Measurements from ENCODE around the gene BAZ2B. TPM values are rescaled to one million over a fixed set of nuclear protein-coding genes. Genes with fewer than 3 reads are reported as not detected.

BAZ2B gene
- total and polyA plus RNA-seq, 2 donors (not counting 3 experiments of a cell fraction or from before 2014, with no cell fraction given) = 22.1 to 73.8 TPM

DNA sequence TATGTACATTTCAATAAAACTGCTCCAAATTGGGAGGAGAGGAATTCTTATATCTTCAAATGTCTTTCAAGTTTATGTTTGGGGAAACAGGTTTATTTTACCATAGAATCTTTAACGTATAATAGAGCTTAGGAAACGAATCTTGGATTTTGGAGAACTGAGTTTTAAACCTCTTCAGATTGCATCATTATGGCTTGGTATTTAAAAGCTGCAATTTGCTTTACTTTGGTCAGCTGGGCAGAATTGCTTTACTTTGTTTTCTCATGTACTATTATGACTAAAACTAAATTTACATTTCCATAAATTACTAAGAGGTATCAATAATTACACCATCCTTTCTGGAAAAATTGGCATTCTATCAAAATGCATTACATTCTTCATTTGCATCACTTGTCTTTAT is 54.6 kb downstream of the BAZ2B start:
- H3K9me1 ChIP-seq (replicated peaks; ENCODE audit: control insufficient read depth, extremely low read depth, insufficient read depth, low read length) = no peaks in the 10 kb centered on the region
- no peaks in the 10 kb centered on the region for H3K36me3 ChIP-seq (ENCODE audit: control insufficient read depth in 2 of 2, extremely low read depth in 1 of 2, insufficient read depth in 2 of 2, low read length in 2 of 2)
- H3K9me3 ChIP-seq (replicated peaks; ENCODE audit: control insufficient read depth, insufficient read depth, low read length) = no peaks in the 10 kb centered on the region
- peaks cover 4% of the 10 kb centered on the region for H3K79me2 ChIP-seq (ENCODE audit: control insufficient read depth, insufficient read depth, low read length)
- no peak overlapping the region for H3K9ac ChIP-seq (replicated peaks; ENCODE audit: extremely low read depth, insufficient read depth, low read length)
- H3K4me1 ChIP-seq (ENCODE audit: control insufficient read depth, extremely low read depth, insufficient read depth, low read length) = no peaks in the 10 kb centered on the region
- no peak overlapping the region for H3K4me3 ChIP-seq (replicated peaks in 1 of 3; ENCODE audit: insufficient read depth in 1 of 3, low read depth in 1 of 3, low read length in 3 of 3)
- ChIA-PET POLR2A (no interaction called here), CTCF (interaction anchor here (1.1 to 1.2 kb wide), 2 partner anchors 16 to 115 kb away, joined by 3 to 4 read pairs; no protein-coding TSS in a partner anchor)
- no peak overlapping the region for H2AFZ ChIP-seq (ENCODE audit: low read depth, low read length)
- DNase-seq (ENCODE audit: low read depth, low spot score) (no peak), FAIRE-seq (no peak)
- BruUV-seq (replicated peaks) = no TSS peak
- no peak overlapping the region for H3K4me2 ChIP-seq (ENCODE audit: insufficient read depth, low read length)
- no peaks in the 10 kb centered on the region for H3K27me3 ChIP-seq (ENCODE audit: control insufficient read depth in 2 of 2, insufficient read depth in 2 of 2, low read length in 2 of 2)
- peaks cover 2% of the 10 kb centered on the region for H4K20me1 ChIP-seq (replicated peaks; ENCODE audit: control insufficient read depth, extremely low read depth, insufficient read depth, low read length)
- dilution Hi-C loops (cut with MboI; ENCODE audit: extremely low pct_ligation_motif_present, low sequenced_read_pairs) = no loop called here
- TF ChIP-seq MYC (IDR thresholded peaks at IDR 0.05; ENCODE audit: low read depth, low read length) (no peak), FOS (IDR thresholded peaks at IDR 0.05; ENCODE audit: borderline replicate concordance, insufficient read depth, low read length) (no peak), GATA2 (IDR thresholded peaks at IDR 0.05; ENCODE audit: insufficient read depth, insufficient read length, low read depth, low read length) (no peak), EZH2 (IDR thresholded peaks at IDR 0.05; ENCODE audit: borderline replicate concordance, low read depth, low read length, severe bottlenecking) (no peak), POLR2A (IDR thresholded peaks at IDR 0.05; ENCODE audit: low read depth, low read length) (no peak), POLR2AphosphoS5 (IDR thresholded peaks at IDR 0.05; ENCODE audit: insufficient read depth, low read depth, low read length) (no peak), JUN (IDR thresholded peaks at IDR 0.05; ENCODE audit: borderline replicate concordance, insufficient read depth, insufficient read length, low read depth) (no peak)
- TF ChIP-seq, protein P1, sequence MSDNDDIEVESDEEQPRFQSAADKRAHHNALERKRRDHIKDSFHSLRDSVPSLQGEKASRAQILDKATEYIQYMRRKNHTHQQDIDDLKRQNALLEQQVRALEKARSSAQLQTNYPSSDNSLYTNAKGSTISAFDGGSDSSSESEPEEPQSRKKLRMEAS (IDR thresholded peaks at IDR 0.05; ENCODE audit: insufficient read depth, insufficient read length) = no peak
- TF ChIP-seq, protein P2, sequence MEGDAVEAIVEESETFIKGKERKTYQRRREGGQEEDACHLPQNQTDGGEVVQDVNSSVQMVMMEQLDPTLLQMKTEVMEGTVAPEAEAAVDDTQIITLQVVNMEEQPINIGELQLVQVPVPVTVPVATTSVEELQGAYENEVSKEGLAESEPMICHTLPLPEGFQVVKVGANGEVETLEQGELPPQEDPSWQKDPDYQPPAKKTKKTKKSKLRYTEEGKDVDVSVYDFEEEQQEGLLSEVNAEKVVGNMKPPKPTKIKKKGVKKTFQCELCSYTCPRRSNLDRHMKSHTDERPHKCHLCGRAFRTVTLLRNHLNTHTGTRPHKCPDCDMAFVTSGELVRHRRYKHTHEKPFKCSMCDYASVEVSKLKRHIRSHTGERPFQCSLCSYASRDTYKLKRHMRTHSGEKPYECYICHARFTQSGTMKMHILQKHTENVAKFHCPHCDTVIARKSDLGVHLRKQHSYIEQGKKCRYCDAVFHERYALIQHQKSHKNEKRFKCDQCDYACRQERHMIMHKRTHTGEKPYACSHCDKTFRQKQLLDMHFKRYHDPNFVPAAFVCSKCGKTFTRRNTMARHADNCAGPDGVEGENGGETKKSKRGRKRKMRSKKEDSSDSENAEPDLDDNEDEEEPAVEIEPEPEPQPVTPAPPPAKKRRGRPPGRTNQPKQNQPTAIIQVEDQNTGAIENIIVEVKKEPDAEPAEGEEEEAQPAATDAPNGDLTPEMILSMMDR (IDR thresholded peaks at IDR 0.05; ENCODE audit: extremely low read depth in 1 of 2, insufficient read depth in 1 of 2, low read depth in 1 of 2, low read length in 2 of 2) = no peak
- intact Hi-C loops (cut with micrococcal nuclease) = no loop called here
- H3K27ac ChIP-seq (ENCODE audit: insufficient read depth, low read depth, low read length) = no peak overlapping the region

Data from endothelial cell of umbilical vein (primary cell).